H9 (cell line): ENCODE data around the gene PARP8. TPM values are rescaled to one million over a fixed set of nuclear protein-coding genes. Genes with fewer than 3 reads are reported as not detected.

Experiments used
- DNase-seq: peaks from one replicate; pipeline ENCODE4 v3.0.0-alpha.2; 2017
- H2AFZ ChIP-seq: one replicate; pipeline ENCODE4 v1.6.1; 2013; ENCODE audit warnings: mild to moderate bottlenecking, low read length, control low read depth, moderate library complexity
- H2AK5ac ChIP-seq: 2 replicates; pipeline ENCODE4 v1.6.1; 2013; ENCODE audit warnings: low read length, control low read depth, mixed read lengths; ENCODE audit not compliant: insufficient read length
- H2BK120ac ChIP-seq: one replicate; pipeline ENCODE4 v1.6.1; 2013; ENCODE audit warnings: low read depth, mild to moderate bottlenecking, low read length, control low read depth, inconsistent platforms; ENCODE audit not compliant: poor library complexity, severe bottlenecking
- H2BK12ac ChIP-seq: 2 replicates; pipeline ENCODE4 v1.6.1; 2013; ENCODE audit warnings: low read length, control low read depth, mixed read lengths, low read depth; ENCODE audit not compliant: insufficient read length
- H2BK15ac ChIP-seq: 2 replicates; pipeline ENCODE4 v1.6.1; 2013; ENCODE audit warnings: low read depth, low read length, control low read depth
- H2BK20ac ChIP-seq: one replicate; pipeline ENCODE4 v1.6.1; 2013; ENCODE audit warnings: low read depth, mild to moderate bottlenecking, low read length, control low read depth, inconsistent platforms; ENCODE audit not compliant: poor library complexity, severe bottlenecking
- H2BK5ac ChIP-seq: 2 replicates; pipeline ENCODE4 v1.6.1; 2013; ENCODE audit warnings: low read length, control low read depth, mixed read lengths; ENCODE audit not compliant: insufficient read length
- H3K14ac ChIP-seq: 2 replicates; pipeline ENCODE4 v1.6.1; 2013; ENCODE audit warnings: low read length, control low read depth; ENCODE audit not compliant: insufficient read depth
- H3K18ac ChIP-seq: 2 replicates; pipeline ENCODE4 v1.6.1; 2013; ENCODE audit warnings: low read depth, mild to moderate bottlenecking, mixed read lengths, low read length, control low read depth; ENCODE audit not compliant: insufficient read length
- H3K23ac ChIP-seq: 2 replicates; pipeline ENCODE4 v1.6.1; 2013; ENCODE audit warnings: low read length, control low read depth, mixed read lengths, low read depth; ENCODE audit not compliant: insufficient read length
- H3K23me2 ChIP-seq: 2 replicates; pipeline ENCODE4 v1.6.1; 2013; ENCODE audit warnings: low read depth, mild to moderate bottlenecking, mixed read lengths, low read length, control low read depth; ENCODE audit not compliant: insufficient read length, poor library complexity, severe bottlenecking
- H3K27ac ChIP-seq: 2 replicates; pipeline ENCODE4 v1.5.1; 2013; ENCODE audit warnings: low read length, control low read depth, mixed read lengths, low read depth; ENCODE audit not compliant: insufficient read length
- H3K27me3 ChIP-seq: 2 replicates; pipeline ENCODE4 v1.6.1; 2013; ENCODE audit warnings: low read length, control low read depth, inconsistent platforms; ENCODE audit not compliant: insufficient read depth
- H3K4ac ChIP-seq: 2 replicates; pipeline ENCODE4 v1.6.1; 2013; ENCODE audit warnings: low read depth, mild to moderate bottlenecking, control low read depth, inconsistent platforms, low read length, moderate library complexity
- H3K4me1 ChIP-seq: 2 replicates; pipeline ENCODE4 v1.6.1; 2013; ENCODE audit warnings: low read length, control low read depth, inconsistent platforms; ENCODE audit not compliant: insufficient read depth
- H3K4me2 ChIP-seq: 2 replicates; pipeline ENCODE4 v1.6.1; 2013; ENCODE audit warnings: low read length, control low read depth, mixed read lengths; ENCODE audit not compliant: insufficient read length, insufficient read depth
- H3K56ac ChIP-seq: 2 replicates; pipeline ENCODE4 v1.6.1; 2013; ENCODE audit warnings: low read depth, mild to moderate bottlenecking, mixed read lengths, low read length, control low read depth; ENCODE audit not compliant: insufficient read length
- H3K79me1 ChIP-seq: 2 replicates; pipeline ENCODE4 v1.6.1; 2013; ENCODE audit warnings: low read depth, mild to moderate bottlenecking, moderate library complexity, low read length, control low read depth, inconsistent platforms; ENCODE audit not compliant: insufficient read depth, poor library complexity, severe bottlenecking
- H3K79me2 ChIP-seq: 2 replicates; pipeline ENCODE4 v1.6.1; 2013; ENCODE audit warnings: low read length, control low read depth, inconsistent platforms; ENCODE audit not compliant: insufficient read depth
- H3K9ac ChIP-seq: 2 replicates; pipeline ENCODE4 v1.6.1; 2013; ENCODE audit warnings: low read length, control low read depth, mixed read lengths; ENCODE audit not compliant: insufficient read length; ENCODE audit errors: extremely low read depth
- H3K9me3 ChIP-seq: one replicate; pipeline ENCODE4 v1.6.1; 2013; ENCODE audit warnings: low read depth, low read length, inconsistent platforms; ENCODE audit not compliant: control insufficient read depth
- H3T11ph ChIP-seq: one replicate; pipeline ENCODE4 v1.6.1; 2013; ENCODE audit warnings: mild to moderate bottlenecking, low read length, control low read depth, inconsistent platforms
- H4K20me1 ChIP-seq: one replicate; pipeline ENCODE4 v1.6.1; 2013; ENCODE audit not compliant: control insufficient read depth, insufficient read length, insufficient read depth
- H4K5ac ChIP-seq: 2 replicates; pipeline ENCODE4 v1.6.1; 2013; ENCODE audit warnings: low read depth, mild to moderate bottlenecking, mixed read lengths, low read length, control low read depth; ENCODE audit not compliant: insufficient read length
- H4K8ac ChIP-seq: replicated peaks from 2 replicates; pipeline ENCODE4 v1.6.1; 2013; ENCODE audit warnings: low read length, control low read depth, mixed read lengths, low read depth; ENCODE audit not compliant: insufficient read length
- H4K91ac ChIP-seq: 2 replicates; pipeline ENCODE4 v1.6.1; 2013; ENCODE audit warnings: low read depth, mild to moderate bottlenecking, moderate library complexity, mixed read lengths, low read length, control low read depth; ENCODE audit not compliant: insufficient read length
- H3K27ac Mint-ChIP-seq, 3 experiments: 2 replicates in 2 of 3; 3 replicates in 1 of 3; pipeline ENCODE4 v1.8.0; 2020 to 2021; ENCODE audit warnings: mixed read lengths in 3 of 3, mild to moderate bottlenecking in 1 of 3, moderate library complexity in 1 of 3
- H3K27me3 Mint-ChIP-seq: 2 replicates; pipeline ENCODE4 v1.8.0; 2021; ENCODE audit warnings: low read depth, mild to moderate bottlenecking, moderate library complexity, mixed read lengths
- H3K36me3 Mint-ChIP-seq, 3 experiments: 2 replicates in 2 of 3; 3 replicates in 1 of 3; pipeline ENCODE4 v1.8.0; 2020 to 2021; ENCODE audit warnings: low read depth in 3 of 3, mixed read lengths in 3 of 3; ENCODE audit not compliant: insufficient read depth in 1 of 3
- H3K4me1 Mint-ChIP-seq, 2 experiments: 2 replicates each; pipeline ENCODE4 v1.8.0; 2020; ENCODE audit warnings: mixed read lengths in 2 of 2
- H3K4me3 Mint-ChIP-seq, 2 experiments: 2 replicates in 1 of 2; 3 replicates in 1 of 2; pipeline ENCODE4 v1.8.0; 2020 to 2021; ENCODE audit warnings: mild to moderate bottlenecking in 2 of 2, mixed read lengths in 2 of 2, moderate library complexity in 1 of 2
- H3K9me3 Mint-ChIP-seq, 2 experiments: 2 replicates in 1 of 2; 3 replicates in 1 of 2; pipeline ENCODE4 v1.8.0; 2020; ENCODE audit warnings: mild to moderate bottlenecking in 2 of 2, mixed read lengths in 2 of 2, moderate library complexity in 1 of 2
- WGBS: extraction: QIAGEN DNeasy Blood & Tissue Kit; methylation state at CpG from one replicate; pipeline ENCODE4 v1.1.7; 2013; ENCODE audit warnings: missing lambda C conversion rate, low lambda C conversion rate, mixed read lengths; ENCODE audit not compliant: insufficient read length; ENCODE audit errors: extremely low coverage; 5-methylcytosine and 5-hydroxymethylcytosine counted together
- total RNA-seq: library from RNA; stranded (reverse); gene quantifications from 2 replicates; pipeline ENCODE4 v1.2.1, GENCODE V29; 2021
- TF ChIP-seq, protein P1 (sequence below): fragments of 200-600 bp; sonication (generic); conservative IDR thresholded peaks from 3 replicates; pipeline ENCODE4 v1.8.0; 2021; ENCODE audit warnings: antibody characterized with exemption, mild to moderate bottlenecking

Gene PARP8
- total RNA-seq, 1 experiment from 2014 or later: 34.0 TPM

DNA sequence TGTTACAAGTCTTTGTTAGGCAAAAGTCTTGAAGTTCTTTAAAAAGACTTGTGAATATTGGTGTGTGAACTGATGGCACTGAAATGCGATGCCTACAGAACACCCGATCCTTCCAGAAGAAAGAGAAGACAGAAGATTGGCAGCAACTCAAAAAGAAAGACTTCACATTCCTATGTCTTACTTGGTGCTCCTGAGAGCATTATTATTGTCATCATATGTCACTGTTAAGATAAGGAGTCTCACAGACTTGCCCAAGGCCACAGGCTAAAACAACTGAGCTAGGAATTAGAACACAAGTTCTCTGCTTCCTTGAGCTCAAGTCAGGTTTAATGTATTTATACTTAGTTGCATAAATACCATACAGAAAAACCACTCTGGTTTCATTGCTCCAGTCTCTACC, 198.0 kb downstream of the PARP8 start:
- WGBS: no CpG with 5 or more reads among the region's 2 CpGs
- H3K9me3 Mint-ChIP-seq: no peaks in the 10 kb centered on the region
- no peaks in the 10 kb centered on the region for H3K27me3 Mint-ChIP-seq

More for the DNA sequence above, 198.0 kb downstream of the PARP8 start:
- Histone ChIP-seq H4K20me1 (no peaks in the 10 kb centered on the region), H3K4ac (no peak overlapping the region), H3K27ac (no peak overlapping the region), H2AK5ac (no peak overlapping the region), H3K23ac (no peak overlapping the region), H3K56ac (no peak overlapping the region), H3K79me2 (no peaks in the 10 kb centered on the region), H2AFZ (no peak overlapping the region), H3K4me1 (no peaks in the 10 kb centered on the region), H3K79me1 (no peaks in the 10 kb centered on the region), H3K18ac (no peak overlapping the region), H4K91ac (no peak overlapping the region), H2BK5ac (no peak overlapping the region), H3K27me3 (no peaks in the 10 kb centered on the region), H2BK20ac (no peak overlapping the region), H3K4me2 (no peak overlapping the region), H3K9ac (no peak overlapping the region), H4K5ac (no peak overlapping the region), H3K9me3 (no peaks in the 10 kb centered on the region), H3K14ac (no peak overlapping the region), H3T11ph (no peak overlapping the region), H2BK15ac (no peak overlapping the region), H3K23me2 (no peaks in the 10 kb centered on the region), H2BK12ac (no peak overlapping the region), H4K8ac (no peak overlapping the region), H2BK120ac (no peak overlapping the region)
- DNase-seq: no peak
- H3K27ac Mint-ChIP-seq: no peak overlapping the region
- no peak overlapping the region for H3K4me3 Mint-ChIP-seq
- peaks cover 15% of the 10 kb centered on the region in 2 experiments for H3K4me1 Mint-ChIP-seq
- H3K36me3 Mint-ChIP-seq: no peaks in the 10 kb centered on the region
- TF ChIP-seq, protein P1, sequence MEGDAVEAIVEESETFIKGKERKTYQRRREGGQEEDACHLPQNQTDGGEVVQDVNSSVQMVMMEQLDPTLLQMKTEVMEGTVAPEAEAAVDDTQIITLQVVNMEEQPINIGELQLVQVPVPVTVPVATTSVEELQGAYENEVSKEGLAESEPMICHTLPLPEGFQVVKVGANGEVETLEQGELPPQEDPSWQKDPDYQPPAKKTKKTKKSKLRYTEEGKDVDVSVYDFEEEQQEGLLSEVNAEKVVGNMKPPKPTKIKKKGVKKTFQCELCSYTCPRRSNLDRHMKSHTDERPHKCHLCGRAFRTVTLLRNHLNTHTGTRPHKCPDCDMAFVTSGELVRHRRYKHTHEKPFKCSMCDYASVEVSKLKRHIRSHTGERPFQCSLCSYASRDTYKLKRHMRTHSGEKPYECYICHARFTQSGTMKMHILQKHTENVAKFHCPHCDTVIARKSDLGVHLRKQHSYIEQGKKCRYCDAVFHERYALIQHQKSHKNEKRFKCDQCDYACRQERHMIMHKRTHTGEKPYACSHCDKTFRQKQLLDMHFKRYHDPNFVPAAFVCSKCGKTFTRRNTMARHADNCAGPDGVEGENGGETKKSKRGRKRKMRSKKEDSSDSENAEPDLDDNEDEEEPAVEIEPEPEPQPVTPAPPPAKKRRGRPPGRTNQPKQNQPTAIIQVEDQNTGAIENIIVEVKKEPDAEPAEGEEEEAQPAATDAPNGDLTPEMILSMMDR: no peak
